HG03342 (cell line): ENCODE results near the gene FAM107B.
"Not testable (repeated sequence)": the region's sequence is repeated elsewhere in the genome, so short reads cannot be mapped to it uniquely, and the experiment has no call there.

ENCODE experiments used
- ATAC-seq: cut with Tn5 transposase; IDR thresholded peaks from one replicate; pipeline ENCODE4 v1.9.1; 2021; ENCODE audit warnings: mild to moderate bottlenecking, moderate library complexity; ENCODE audit not compliant: unreplicated experiment

The FAM107B gene

DNA sequence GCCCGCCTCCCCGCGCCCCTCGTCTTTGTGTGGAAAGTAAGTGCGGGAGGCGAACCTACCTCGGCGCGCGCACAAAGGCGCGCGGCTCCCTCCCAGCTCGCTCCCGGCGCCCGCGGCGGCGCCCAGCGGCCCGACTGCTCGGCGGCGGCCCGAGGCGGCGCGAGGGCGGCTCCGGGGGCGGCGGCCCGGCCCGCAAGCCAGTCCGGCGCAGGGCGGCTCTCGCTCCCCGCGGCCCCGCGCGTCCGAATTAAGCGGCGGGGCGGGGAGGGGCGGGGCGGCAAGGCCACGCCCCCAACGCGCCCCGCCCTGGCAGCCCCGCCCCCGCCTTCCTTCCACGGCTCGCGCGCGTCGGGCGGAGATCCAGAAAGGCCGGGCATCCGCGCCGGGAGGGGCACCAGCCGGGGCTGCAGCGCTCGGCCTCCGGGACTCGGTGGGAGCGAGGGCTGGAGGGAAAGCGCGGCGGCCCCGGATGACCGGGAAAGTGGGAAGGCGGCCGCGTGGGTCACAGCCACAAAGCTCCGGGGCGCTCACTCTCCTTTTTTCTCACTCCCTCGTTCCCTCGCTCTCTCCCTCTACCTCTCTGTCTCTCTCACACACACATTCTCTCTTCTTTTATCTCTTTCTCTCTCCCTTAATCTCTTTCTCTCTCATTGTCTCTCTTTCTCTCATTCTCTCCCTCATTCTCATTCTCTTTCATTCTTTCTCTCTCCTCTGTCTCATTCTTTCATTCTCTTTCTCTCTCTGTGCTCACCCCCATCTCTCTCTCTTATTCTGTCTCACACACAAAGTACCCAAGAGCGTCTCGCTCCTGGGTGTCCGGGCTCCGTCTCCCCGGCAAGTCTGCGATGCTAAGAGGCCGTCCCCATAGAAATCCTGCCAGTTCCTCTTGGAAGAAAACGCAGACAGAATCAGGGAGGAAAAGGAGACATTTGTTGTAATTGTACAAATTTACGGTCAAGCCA lies 170.2 kb downstream of the FAM107B start:
- ATAC-seq = peak; percentile 32

DNA sequence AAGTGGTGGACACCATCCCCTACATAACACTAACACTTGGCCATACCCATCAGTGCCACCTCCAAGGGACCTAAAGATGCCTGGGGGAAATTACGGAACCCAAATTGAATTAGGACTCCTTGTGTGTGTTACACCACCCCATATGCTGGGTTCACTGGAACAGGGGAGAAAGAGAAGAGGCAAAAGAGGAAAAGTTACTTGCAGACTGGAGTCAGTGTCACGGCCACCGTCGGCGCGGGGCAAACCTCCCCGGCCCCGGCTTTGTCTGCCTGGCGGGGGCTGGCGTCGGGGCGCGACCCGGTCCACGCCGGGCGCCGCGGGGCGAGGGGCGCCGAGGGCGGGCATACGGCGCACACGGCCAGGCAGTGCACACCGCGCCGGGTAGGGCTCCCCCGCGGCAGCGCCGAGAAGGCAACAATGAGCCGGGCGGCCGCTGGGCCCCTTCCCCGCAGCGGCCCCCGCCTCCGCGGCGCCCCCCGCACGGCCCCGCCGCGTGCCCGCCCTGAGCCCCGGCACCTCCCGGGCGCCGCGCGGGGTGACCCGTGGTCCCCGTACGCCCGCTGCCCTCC lies 171.1 kb downstream of the FAM107B start:
- peak; percentile 11 for ATAC-seq

DNA sequence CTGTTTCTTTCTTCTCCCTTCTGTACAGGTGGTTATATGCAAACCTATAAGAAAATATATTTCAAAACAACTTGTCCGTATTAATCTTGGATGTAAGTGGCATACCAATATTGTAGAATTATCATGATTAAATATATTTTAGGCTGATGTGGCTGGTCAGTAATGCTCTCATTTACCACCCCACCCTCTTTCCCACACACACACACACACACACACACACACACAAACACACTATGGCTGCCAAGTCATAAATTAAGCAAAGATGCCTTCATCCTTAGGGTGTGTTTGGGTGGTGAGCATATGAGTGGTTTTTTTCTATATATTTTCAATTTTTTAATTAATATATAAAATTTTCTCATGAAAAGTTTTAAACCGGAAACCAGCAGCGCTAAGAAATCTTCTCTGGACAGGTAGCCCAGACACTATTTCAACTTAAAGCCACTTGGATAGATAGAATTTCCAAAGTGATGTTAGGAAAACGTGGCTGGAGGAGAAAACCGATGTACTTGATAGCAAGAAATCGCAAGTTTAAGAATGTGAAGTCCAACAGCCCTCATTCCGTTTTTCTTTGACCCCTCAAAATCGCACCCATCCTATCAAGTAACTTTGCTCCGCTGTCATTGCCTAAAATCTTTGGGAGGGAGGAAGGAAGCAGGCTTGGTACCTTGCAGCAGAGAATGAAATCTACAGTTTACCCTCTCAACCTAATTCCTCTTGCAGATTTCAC lies 171.7 kb downstream of the FAM107B start:
- ATAC-seq = no peak

DNA sequence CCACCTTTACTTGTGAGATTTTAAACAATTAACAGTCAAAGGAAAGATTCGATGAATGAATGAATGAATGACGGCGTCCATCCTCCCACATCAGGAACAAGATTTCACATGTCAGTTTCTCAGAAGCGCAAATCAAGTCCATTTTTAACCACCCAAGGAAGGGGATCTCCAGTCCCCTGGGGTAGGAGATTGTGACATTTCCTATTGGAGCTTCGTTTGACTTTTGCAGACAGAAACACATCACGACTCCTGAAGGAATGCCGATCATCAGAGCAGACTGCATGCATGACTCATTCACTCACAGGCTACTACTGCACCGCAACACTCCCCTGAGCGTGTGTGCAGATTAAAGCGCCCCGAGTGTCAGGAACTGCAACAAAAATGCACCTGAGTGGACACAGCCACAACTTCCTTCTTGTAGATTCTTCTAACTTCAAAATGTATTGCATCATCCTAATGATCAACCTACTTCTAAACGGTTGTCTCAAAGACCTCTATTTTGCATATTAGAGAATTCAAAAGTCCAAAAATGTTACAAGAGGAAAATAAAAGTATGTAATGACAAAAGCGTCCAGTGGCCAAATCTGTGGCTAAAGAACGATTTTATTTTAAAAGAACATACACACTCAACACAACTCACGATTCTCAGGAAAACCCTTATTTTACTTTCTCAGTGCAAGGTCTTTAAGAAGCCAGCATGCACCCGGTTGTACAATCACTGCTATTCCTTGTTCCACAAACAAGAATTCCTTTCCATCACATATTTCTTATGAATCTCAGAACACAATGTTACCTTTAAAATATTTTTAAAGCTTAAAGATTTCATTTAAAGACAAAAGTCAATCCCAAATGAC lies 172.6 kb downstream of the FAM107B start:
- ATAC-seq = peak; percentile 32

DNA sequence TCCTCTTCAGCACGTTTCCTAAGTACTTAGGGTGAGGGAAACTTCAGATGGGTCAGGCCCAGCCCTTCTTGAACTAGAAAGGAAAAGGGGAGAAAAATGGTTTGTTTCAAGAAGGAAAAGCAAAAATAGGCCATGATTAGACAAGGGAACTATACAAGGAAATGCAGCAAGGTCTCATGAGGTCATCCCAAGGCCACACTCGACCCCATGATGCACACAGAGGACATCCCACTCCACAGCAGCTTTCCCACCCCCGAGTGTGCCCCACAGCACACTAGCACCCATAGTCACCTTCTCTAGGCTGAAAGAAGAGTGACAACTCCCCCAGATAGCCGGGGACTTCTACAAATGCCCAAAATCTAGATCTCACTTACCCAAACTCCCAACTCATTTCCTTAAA lies 173.4 kb downstream of the FAM107B start:
- ATAC-seq = no peak

DNA sequence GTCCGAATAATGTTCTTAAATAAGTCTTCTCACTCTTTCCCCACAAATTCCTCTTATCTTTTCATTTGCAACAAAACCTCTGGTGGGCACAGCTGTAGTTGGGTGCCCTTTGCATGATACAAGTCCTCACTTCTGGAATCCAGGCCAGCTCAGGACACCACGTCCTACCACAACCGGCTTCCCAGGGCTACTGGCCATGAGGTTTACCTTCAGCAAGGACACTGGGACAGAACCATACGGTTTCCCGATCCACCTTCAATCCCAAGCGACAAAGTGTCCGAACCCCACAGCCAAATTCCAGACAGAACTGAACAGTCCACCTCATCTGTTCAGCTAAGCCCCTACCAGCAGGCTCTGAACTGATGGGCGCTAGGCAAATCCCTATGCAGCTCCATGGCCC lies 174.6 kb downstream of the FAM107B start:
- no peak for ATAC-seq

DNA sequence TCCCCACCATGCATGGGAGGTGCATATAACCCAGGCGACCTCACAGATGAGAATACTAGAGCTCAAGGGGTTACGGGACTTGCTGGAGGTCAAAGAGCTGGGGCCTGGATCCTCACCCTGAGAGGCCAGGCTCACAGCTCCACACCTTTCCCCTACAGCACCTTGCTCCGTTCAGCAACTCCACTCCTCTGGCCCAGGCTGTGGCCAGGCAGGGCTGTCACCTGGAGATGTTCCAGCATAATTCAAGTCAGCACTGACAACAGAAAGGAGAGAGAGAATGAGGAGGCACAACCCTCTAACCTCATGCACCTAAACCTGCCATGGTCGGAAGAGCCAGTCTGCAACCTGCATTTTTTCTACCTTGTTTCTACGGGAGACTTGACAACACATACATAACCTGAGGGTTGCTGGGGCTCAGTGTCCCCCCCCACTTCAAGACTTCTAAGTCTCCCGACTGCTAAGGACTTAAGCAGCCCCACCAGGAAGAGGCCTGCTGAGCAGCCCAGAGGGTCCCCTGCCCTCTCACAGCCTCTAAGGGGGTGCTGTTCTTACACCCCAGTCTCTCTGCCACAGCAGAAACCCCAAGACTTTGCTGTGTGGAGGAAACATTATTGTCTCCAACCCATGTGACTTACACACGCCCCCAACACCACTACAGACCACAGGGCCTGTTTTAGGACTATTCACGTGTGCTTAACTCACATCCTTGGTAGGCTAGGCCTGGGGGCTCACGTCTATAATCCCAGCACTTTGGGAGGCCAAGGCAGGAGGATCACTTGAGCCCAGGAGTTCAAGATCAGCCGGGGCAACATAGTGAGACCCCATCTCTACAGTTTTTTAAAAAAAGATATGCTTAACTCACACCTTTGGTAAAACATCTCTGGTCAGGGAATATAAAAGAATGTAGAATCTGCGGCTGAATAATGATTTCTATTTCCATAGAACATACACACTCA lies 175.6 kb downstream of the FAM107B start:
- no peak for ATAC-seq

DNA sequence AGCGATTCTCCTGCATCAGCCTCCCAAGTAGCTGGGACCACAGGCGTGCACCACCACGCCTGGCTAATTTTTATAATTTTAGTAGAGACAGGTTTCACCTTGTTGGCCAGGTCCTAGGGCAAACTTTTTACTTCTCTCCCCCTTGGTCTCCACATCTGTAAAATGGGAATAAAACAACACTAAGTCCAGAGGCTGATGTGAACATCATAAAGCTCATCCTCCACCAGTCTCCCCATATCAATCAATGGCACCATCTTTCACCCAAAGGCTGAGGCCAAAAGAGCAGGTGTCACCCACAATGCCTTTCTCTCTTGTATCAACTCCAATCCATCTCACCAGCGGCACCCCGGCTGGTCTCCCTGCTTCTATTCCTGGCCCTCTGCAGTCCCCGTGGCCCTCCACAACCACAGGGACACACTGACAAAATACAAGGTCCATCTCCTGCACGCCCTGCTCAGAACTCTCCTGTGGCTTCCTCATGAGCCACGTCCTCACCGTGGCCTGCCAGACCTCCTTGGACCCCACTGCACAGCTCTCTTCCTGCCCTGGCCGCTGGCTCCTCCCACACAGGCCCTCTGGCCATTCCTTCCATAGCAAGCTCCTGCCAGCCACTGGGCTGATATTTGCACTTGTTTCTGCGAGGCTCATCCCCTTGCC lies 179.0 kb downstream of the FAM107B start:
- no peak for ATAC-seq

DNA sequence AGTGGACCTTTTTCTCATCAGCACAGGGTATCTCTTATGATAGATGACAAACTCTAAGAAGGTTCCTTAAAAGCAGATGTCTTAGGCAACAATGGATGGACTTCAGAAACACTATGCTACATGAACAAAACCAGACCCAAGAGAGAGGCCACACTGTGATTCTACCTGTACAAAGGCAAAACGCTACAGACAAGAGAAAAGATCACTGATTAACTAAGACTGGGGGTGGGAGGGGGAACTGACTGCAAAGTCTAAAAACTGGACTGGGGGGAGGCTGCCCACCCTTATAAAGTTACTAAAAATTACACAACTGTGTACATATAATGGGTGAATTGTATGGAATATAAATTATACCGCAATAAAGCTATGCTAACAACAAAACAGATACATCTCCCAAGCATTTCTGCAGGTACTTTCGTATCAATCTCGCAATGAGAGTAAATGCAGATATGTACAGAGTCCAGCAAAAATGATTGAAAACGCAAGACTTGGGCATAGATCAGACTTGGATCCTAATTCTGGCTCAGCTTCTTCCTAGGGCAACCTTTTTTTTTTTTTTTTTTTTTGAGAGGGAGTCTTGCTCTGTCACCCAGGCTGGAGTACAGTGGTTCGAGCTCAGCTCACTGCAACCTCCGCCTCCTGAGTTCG lies 179.7 kb downstream of the FAM107B start:
- ATAC-seq = no peak

DNA sequence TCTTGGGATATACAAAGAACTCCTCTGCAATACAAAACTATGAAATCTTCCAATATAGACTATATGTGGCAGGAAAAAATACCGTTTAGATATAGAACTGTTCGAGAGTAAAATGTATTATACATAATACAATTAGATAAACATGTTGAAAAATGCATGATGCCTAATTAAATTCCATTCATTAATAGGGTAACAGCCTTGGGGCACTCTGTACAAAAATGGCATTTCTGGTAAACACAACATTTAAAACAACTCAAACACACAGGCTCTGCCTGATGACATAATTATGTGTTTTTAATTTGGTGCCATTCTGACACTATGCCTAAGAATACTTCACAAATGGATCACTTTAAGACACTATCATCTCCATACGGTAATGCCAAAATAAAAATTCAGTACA lies 180.9 kb downstream of the FAM107B start:
- no peak for ATAC-seq

DNA sequence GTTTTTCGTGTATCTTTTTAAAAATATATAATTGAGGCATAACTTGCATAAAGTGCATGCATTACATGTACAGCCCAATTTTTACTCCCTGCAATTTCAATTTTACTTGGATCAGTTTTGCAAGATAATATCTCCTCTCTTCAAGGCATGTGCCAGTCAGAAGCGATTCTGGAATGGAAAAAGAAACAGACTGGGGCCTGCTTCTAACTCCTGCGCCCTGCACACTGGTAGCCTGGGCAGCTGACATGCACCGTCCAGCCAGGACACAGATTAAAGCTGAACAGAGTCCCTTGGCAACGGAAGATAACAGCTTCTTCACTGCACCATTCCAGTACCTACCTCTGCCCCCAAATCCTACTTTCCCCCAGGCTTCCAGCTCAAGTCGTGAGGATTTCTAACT lies 182.1 kb downstream of the FAM107B start:
- ATAC-seq = no peak

DNA sequence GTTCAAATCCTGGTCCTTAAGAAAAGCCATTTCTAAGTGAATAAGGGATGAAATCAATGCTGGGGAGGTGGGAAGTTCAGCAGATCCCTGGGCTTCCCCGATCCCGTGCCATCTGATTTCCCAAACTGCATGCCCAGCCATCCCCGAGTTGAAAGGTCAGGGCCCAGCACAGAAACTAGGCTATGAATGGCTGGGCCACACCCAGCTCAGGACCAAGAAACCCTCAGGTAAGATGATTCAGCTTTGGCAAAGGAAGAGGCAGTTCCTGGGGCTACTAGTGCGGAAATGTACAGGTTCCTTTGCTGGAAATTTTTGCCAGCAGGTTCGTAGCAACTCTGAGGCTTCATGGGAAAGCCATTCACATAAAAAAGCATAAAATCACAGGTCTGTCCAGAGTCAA lies 182.7 kb downstream of the FAM107B start:
- ATAC-seq = no peak

DNA sequence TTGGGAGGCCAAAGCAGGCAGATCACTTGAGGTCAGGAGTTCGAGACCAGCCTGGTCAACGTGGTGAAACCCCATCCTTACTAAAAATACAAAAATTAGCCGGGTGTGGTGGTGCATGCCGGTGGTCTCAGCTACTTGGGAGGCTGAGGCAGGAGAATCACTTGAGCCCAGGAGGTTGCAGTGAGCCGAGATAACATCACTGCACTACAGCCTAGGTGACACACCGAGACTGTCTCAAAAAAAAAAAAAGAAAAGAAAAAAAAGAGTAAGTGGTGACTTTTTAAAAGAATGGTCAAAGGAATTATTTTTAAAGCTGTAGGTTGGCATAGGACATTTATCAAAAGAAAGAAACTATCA lies 185.8 kb downstream of the FAM107B start:
- ATAC-seq = not testable (repeated sequence)

DNA sequence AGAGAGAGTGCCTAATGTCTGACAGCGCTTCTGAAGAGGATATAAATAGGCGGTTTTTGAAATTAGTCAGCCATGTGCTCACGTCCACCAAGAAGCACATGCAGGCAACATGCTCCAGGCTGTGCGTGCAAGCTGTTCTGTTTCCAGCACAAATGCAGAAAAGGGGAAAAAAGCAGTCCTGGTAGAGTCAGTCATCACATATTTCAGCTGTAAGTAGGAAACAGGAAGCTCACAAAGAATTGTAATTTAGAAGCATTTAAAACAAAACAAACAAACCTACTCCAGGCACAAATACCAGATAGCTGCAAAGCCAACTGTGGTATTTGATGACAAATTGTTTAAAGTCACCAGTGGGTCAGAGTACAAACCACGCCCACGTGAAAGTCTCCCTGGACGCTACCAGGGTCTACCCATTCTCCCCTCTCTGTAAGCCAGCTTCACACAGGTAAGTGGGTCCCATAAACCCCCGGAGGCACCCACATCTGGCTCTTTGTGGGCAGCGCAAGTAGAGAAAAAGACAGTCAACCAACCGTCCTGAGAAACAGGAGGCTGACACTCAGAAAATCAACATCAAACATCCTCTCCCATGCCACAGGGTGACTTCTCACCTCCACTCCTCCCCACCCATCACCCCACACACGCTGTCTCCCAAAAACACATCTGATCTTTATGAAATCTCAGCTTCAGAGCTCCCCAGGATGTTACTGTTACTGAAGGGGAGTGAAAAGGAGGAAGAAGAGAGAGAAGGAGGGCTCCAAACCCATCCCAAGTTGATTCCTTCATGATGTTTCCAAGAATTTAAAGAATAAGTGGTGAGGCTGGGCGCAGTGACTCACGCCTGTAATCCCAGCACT lies 186.4 kb downstream of the FAM107B start:
- peak; percentile 64 for ATAC-seq

DNA sequence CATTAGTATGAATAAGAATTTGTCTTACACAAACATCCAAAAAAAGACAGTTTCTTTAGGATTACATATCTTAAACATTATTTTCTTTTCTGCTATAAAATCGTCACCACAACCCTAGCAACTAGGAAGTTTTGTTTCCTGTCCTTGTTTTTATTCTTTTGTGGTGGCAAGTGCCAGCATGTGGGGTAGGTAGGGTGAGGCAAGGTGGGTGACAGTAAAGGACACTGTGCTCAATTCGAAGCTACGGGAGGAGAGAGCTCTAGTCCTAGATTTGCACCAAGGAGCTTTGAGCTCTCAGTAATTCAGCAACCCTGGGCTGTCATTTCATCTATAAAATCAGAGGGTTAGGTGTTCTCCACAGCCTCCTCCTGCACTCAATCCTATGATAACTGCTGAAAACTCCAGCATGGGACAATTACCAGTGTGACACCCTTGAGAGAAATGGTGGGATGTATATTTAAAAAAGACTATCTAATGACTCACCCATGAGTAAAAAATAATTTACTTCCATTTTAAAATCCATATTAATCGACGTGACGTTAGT lies 187.1 kb downstream of the FAM107B start:
- no peak for ATAC-seq

DNA sequence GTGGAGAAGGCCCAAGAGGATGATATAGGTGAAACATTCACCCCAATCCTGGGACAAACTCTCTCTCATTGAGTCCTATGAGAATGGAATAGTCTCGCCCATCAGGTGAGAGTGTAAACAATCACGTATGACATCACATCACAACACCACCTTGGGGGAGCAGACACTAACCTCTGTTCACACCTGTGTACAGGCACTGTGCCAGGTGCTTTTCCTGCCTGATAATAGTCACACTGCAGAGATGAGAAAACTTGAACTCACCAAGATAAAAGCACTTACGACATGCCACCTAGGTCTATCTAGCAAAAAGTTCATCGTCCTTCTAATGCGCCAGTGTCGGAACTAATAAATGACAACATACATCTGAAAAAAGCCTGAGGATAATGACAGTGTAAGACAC lies 187.8 kb downstream of the FAM107B start:
- ATAC-seq = no peak
